ENCODE data around the gene CNOT1. TPM values are rescaled to one million over a fixed set of nuclear protein-coding genes. Genes with fewer than 3 reads are reported as not detected.

CNOT1 gene
- total and polyA plus RNA-seq, 2 donors, result 74.6 to 132 TPM

DNA sequence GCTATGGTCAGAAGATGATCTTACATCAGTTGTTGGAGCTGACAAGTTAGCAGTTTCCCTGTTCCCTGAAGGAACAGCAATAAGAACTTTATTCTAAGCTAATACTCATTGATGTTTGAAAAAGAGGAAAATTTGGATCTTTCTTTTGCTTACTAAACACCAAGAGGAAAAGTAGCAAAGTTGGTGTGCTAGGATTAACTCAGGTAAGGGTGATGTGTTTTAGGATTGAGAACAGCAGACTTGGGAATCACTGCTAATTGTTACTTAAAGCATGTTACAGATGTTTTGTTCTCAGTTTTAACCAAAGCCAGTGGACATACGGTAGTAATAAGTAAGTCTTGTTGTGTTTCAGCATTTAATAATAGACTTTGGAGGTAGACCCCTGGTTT lies 110.7 kb downstream of the CNOT1 start:
- H3K9me3 ChIP-seq (ENCODE audit: control insufficient read depth in 2 of 2, insufficient read depth in 1 of 2, low read length in 1 of 2), result no peaks in the 10 kb centered on the region
- 98% methylated on average over 1 of the region's 1 CpG for WGBS
- no peak overlapping the region for H3K4me3 ChIP-seq (ENCODE audit: low read length in 2 of 2)
- peaks cover 3 to 11% of the 10 kb centered on the region in 2 donors for H3K4me1 ChIP-seq (ENCODE audit: control insufficient read depth in 2 of 2, insufficient read depth in 2 of 2, low read length in 2 of 2)
- H3K27ac ChIP-seq (ENCODE audit: low read depth in 1 of 2, low read length in 1 of 2), result no peak overlapping the region
- peaks cover 44 to 74% of the 10 kb centered on the region in 2 donors for H3K36me3 ChIP-seq (ENCODE audit: control insufficient read depth in 2 of 2, insufficient read depth in 2 of 2, low read length in 1 of 2)
- no peaks in the 10 kb centered on the region for H3K27me3 ChIP-seq (ENCODE audit: control insufficient read depth in 2 of 2, insufficient read depth in 1 of 2, low read length in 1 of 2)
- DNase-seq (ENCODE audit: low read depth in 6 of 9, low spot score in 9 of 9), result no peak

GRCh38 chr16:58518083-58518979 lies 111.3 kb downstream of the CNOT1 start:
- Histone ChIP-seq H3K4me1 (ENCODE audit: control insufficient read depth in 2 of 2, insufficient read depth in 2 of 2, low read length in 2 of 2) (peaks cover 3 to 11% of the 10 kb centered on the region in 2 donors), H3K4me3 (ENCODE audit: low read length in 2 of 2) (no peak overlapping the region), H3K9me3 (ENCODE audit: control insufficient read depth in 2 of 2, insufficient read depth in 1 of 2, low read length in 1 of 2) (no peaks in the 10 kb centered on the region), H3K36me3 (ENCODE audit: control insufficient read depth in 2 of 2, insufficient read depth in 2 of 2, low read length in 1 of 2) (peaks cover 43 to 68% of the 10 kb centered on the region in 2 donors), H3K27me3 (ENCODE audit: control insufficient read depth in 2 of 2, insufficient read depth in 1 of 2, low read length in 1 of 2) (no peaks in the 10 kb centered on the region), H3K27ac (ENCODE audit: low read depth in 1 of 2, low read length in 1 of 2) (no peak overlapping the region)
- 93% methylated on average over 8 of the region's 8 CpGs for WGBS
- DNase-seq (ENCODE audit: low read depth in 6 of 9, low spot score in 9 of 9), result no peak

- 95% methylated on average over 4 of the region's 4 CpGs for WGBS
- Histone ChIP-seq H3K27ac (ENCODE audit: low read depth in 1 of 2, low read length in 1 of 2) (no peak overlapping the region), H3K9me3 (ENCODE audit: control insufficient read depth in 2 of 2, insufficient read depth in 1 of 2, low read length in 1 of 2) (no peaks in the 10 kb centered on the region), H3K36me3 (ENCODE audit: control insufficient read depth in 2 of 2, insufficient read depth in 2 of 2, low read length in 1 of 2) (peaks cover 32 to 56% of the 10 kb centered on the region in 2 donors), H3K4me3 (ENCODE audit: low read length in 2 of 2) (no peak overlapping the region), H3K4me1 (ENCODE audit: control insufficient read depth in 2 of 2, insufficient read depth in 2 of 2, low read length in 2 of 2) (peaks cover 3 to 13% of the 10 kb centered on the region in 2 donors), H3K27me3 (ENCODE audit: control insufficient read depth in 2 of 2, insufficient read depth in 1 of 2, low read length in 1 of 2) (no peaks in the 10 kb centered on the region)
- no peak for DNase-seq (ENCODE audit: low read depth in 6 of 9, low spot score in 9 of 9)
These were observed 112.9 kb downstream of the CNOT1 start for GRCh38 chr16:58516768-58517107.

DNA sequence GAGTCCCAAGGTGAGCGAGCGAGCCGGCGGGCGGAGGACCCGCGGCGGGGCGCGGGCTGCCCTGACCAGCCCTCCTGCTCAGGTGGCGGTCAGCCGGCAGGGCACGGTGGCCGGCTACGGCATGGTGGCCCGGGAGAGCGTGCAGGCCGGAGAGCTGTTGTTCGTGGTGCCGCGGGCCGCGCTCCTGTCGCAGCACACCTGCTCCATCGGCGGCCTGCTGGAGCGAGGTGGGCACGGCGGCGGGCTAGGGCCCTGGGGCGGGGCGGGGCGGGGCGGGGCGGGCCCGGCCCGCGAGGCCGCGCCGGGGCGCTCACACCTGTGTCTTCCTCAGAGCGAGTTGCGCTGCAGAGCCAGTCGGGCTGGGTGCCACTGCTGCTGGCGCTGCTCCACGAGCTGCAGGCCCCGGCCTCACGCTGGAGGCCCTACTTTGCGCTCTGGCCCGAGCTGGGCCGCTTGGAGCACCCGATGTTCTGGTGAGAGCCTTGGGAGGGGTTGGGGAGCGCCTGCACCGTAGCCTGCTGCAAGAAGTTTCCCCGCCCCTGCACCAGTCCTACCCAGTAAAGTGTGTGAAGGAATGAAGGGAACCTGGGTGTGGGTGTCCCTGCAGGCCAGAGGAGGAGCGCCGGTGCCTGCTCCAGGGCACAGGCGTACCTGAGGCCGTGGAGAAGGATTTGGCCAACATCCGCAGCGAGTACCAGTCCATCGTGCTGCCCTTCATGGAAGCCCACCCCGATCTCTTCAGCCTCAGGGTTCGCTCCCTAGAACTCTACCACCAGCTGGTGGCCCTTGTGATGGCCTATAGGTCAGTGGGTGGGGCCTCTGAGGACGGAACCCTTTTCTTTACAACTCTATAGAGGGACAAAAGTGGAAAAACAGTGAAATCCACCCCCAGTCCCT lies 113.5 kb downstream of the CNOT1 start:
- Histone ChIP-seq H3K9me3 (ENCODE audit: control insufficient read depth in 2 of 2, insufficient read depth in 1 of 2, low read length in 1 of 2) (no peaks in the 10 kb centered on the region), H3K27me3 (ENCODE audit: control insufficient read depth in 2 of 2, insufficient read depth in 1 of 2, low read length in 1 of 2) (no peaks in the 10 kb centered on the region), H3K4me3 (ENCODE audit: low read length in 2 of 2) (peak overlapping the region; percentile 64 to 67), H3K4me1 (ENCODE audit: control insufficient read depth in 2 of 2, insufficient read depth in 2 of 2, low read length in 2 of 2) (peaks cover 3 to 15% of the 10 kb centered on the region in 2 donors), H3K27ac (ENCODE audit: low read depth in 1 of 2, low read length in 1 of 2) (peak overlapping the region in 1 of 2 donors; percentile 67), H3K36me3 (ENCODE audit: control insufficient read depth in 2 of 2, insufficient read depth in 2 of 2, low read length in 1 of 2) (peaks cover 26 to 50% of the 10 kb centered on the region in 2 donors)
- 17% methylated on average over 66 of the region's 66 CpGs for WGBS
- peak in 7 of 9 donors; percentile 22 to 74 (median 47) for DNase-seq (ENCODE audit: low read depth in 6 of 9, low spot score in 9 of 9)

DNA sequence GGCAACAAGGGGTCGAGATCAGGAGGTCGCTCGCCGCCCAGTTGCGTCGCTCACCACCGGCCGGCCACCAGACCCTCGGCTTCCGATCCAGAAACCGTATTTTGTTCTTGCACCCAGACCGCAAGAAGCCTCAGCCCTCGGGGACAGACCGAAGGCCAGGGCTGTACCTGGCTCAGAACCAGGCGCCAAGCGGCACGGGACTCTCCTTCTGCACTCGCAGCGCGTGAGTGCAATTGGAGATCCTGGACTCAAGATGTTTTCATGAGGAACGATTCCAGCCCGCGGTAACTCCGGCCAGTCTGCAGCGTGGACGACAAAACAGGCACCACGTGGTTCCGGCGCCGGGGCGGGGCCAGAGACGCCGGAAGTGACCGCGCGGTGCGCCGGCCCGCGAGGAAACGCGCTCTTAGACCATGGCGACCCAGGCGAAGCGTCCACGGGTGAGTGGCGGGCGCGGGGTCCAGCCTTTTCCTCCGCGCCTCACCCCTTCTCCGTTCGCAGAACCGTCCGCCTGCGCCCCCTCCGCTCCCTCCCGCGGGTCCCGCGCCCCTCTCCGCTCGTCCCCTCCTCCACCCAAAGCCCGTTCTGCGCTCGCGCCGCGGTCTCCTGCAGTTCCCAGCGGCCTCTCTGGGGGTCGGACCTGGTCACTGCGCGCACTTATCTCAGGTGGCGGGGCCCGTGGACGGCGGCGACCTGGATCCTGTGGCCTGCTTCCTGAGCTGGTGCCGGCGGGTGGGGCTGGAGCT lies 114.3 kb downstream of the CNOT1 start, which contains the start of gene SETD6:
TSS of gene SETD6 (plus strand) at position 393 of the 746 bp plus-strand sequence. CDS start at position 414, 21 bp downstream.
- peak in 7 of 9 donors; percentile 9 to 72 (median 59) for DNase-seq (ENCODE audit: low read depth in 6 of 9, low spot score in 9 of 9)
- H3K4me1 ChIP-seq (ENCODE audit: control insufficient read depth in 2 of 2, insufficient read depth in 2 of 2, low read length in 2 of 2), result peaks cover 3 to 15% of the 10 kb centered on the region in 2 donors
- peak within 1 kb of the TSS in 1 of 2 donors; percentile 67 for H3K27ac ChIP-seq (ENCODE audit: low read depth in 1 of 2, low read length in 1 of 2)
- H3K27me3 ChIP-seq (ENCODE audit: control insufficient read depth in 2 of 2, insufficient read depth in 1 of 2, low read length in 1 of 2), result no peaks in the 10 kb centered on the region
- peak within 1 kb of the TSS; percentile 64 to 67 for H3K4me3 ChIP-seq (ENCODE audit: low read length in 2 of 2)
- H3K36me3 ChIP-seq (ENCODE audit: control insufficient read depth in 2 of 2, insufficient read depth in 2 of 2, low read length in 1 of 2), result peaks cover 18 to 42% of the 10 kb centered on the region in 2 donors
- 1% methylated on average over 80 of the region's 80 CpGs for WGBS
- H3K9me3 ChIP-seq (ENCODE audit: control insufficient read depth in 2 of 2, insufficient read depth in 1 of 2, low read length in 1 of 2), result no peaks in the 10 kb centered on the region

GRCh38 chr16:58513874-58514273 lies 115.8 kb downstream of the CNOT1 start:
- DNase-seq (ENCODE audit: low read depth in 6 of 9, low spot score in 9 of 9), result no peak
- Histone ChIP-seq H3K36me3 (ENCODE audit: control insufficient read depth in 2 of 2, insufficient read depth in 2 of 2, low read length in 1 of 2) (peaks cover 11 to 28% of the 10 kb centered on the region in 2 donors), H3K27me3 (ENCODE audit: control insufficient read depth in 2 of 2, insufficient read depth in 1 of 2, low read length in 1 of 2) (no peaks in the 10 kb centered on the region), H3K27ac (ENCODE audit: low read depth in 1 of 2, low read length in 1 of 2) (no peak overlapping the region), H3K4me1 (ENCODE audit: control insufficient read depth in 2 of 2, insufficient read depth in 2 of 2, low read length in 2 of 2) (peaks cover 3 to 15% of the 10 kb centered on the region in 2 donors), H3K4me3 (ENCODE audit: low read length in 2 of 2) (no peak overlapping the region), H3K9me3 (ENCODE audit: control insufficient read depth in 2 of 2, insufficient read depth in 1 of 2, low read length in 1 of 2) (no peaks in the 10 kb centered on the region)
- WGBS, result 99% methylated on average over 3 of the region's 3 CpGs

DNA sequence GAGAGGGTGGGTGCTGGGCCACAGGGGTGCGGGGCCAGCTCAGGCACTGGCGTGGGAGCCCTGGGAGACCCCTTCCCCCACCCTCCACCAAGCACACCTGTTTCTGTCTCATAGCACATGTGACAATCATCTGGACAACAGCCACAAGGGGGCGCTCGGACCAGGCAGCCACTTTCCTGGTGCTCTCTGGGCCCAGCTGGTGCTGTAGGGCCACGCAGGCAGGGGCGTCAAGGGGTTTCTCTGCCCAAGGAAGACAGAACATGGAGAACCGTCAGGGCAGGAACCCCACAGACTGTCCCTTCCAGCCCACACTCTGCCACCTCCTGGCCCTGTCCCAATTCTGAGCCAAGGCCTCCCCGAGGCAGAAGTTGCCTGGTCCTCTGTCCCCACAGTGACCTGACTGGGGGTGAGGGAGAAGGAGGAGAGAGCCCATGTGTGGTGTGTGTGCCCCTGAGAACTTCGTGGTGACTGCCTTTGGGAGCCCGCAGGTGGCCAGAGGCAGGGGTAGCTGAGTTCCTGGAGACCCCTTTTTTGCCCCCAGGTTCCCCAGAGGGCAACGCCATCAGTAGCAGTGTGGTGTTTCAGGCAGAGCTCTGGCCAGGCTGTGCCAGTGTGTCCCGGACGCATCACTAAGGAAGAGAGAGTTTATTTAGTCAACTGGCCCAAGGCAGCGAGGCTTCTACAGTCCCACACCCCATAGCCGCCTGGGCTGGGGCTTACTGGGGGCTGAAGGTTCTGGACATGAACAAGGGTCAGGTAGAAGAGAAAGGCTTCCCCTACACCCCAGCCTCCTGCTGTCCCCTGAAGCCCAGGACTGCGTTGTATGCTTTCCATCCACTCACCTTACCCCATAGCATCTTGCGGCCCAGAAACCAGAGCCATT lies 117.5 kb downstream of the CNOT1 start:
- peaks cover 0 to 12% of the 10 kb centered on the region in 2 donors for H3K36me3 ChIP-seq (ENCODE audit: control insufficient read depth in 2 of 2, insufficient read depth in 2 of 2, low read length in 1 of 2)
- H3K9me3 ChIP-seq (ENCODE audit: control insufficient read depth in 2 of 2, insufficient read depth in 1 of 2, low read length in 1 of 2), result no peaks in the 10 kb centered on the region
- WGBS, result 63% methylated on average over 17 of the region's 17 CpGs
- H3K27me3 ChIP-seq (ENCODE audit: control insufficient read depth in 2 of 2, insufficient read depth in 1 of 2, low read length in 1 of 2), result no peaks in the 10 kb centered on the region
- no peak overlapping the region for H3K4me3 ChIP-seq (ENCODE audit: low read length in 2 of 2)
- no peak overlapping the region for H3K27ac ChIP-seq (ENCODE audit: low read depth in 1 of 2, low read length in 1 of 2)
- DNase-seq (ENCODE audit: low read depth in 6 of 9, low spot score in 9 of 9), result peak in 7 of 9 donors; percentile 44 to 84 (median 69)
- H3K4me1 ChIP-seq (ENCODE audit: control insufficient read depth in 2 of 2, insufficient read depth in 2 of 2, low read length in 2 of 2), result peaks cover 3 to 15% of the 10 kb centered on the region in 2 donors
